H9 (cell line): ENCODE data around the gene CIDEC. TPM values are rescaled to one million over a fixed set of nuclear protein-coding genes. Genes with fewer than 3 reads are reported as not detected.

Experiments used
- DNase-seq: peaks from one replicate; pipeline ENCODE4 v3.0.0-alpha.2; 2017
- H2AFZ ChIP-seq: one replicate; pipeline ENCODE4 v1.6.1; 2013; ENCODE audit warnings: mild to moderate bottlenecking, low read length, control low read depth, moderate library complexity
- H2AK5ac ChIP-seq: 2 replicates; pipeline ENCODE4 v1.6.1; 2013; ENCODE audit warnings: low read length, control low read depth, mixed read lengths; ENCODE audit not compliant: insufficient read length
- H2BK120ac ChIP-seq: one replicate; pipeline ENCODE4 v1.6.1; 2013; ENCODE audit warnings: low read depth, mild to moderate bottlenecking, low read length, control low read depth, inconsistent platforms; ENCODE audit not compliant: poor library complexity, severe bottlenecking
- H2BK12ac ChIP-seq: 2 replicates; pipeline ENCODE4 v1.6.1; 2013; ENCODE audit warnings: low read length, control low read depth, mixed read lengths, low read depth; ENCODE audit not compliant: insufficient read length
- H2BK15ac ChIP-seq: 2 replicates; pipeline ENCODE4 v1.6.1; 2013; ENCODE audit warnings: low read depth, low read length, control low read depth
- H2BK20ac ChIP-seq: one replicate; pipeline ENCODE4 v1.6.1; 2013; ENCODE audit warnings: low read depth, mild to moderate bottlenecking, low read length, control low read depth, inconsistent platforms; ENCODE audit not compliant: poor library complexity, severe bottlenecking
- H2BK5ac ChIP-seq: 2 replicates; pipeline ENCODE4 v1.6.1; 2013; ENCODE audit warnings: low read length, control low read depth, mixed read lengths; ENCODE audit not compliant: insufficient read length
- H3K14ac ChIP-seq: 2 replicates; pipeline ENCODE4 v1.6.1; 2013; ENCODE audit warnings: low read length, control low read depth; ENCODE audit not compliant: insufficient read depth
- H3K18ac ChIP-seq: 2 replicates; pipeline ENCODE4 v1.6.1; 2013; ENCODE audit warnings: low read depth, mild to moderate bottlenecking, mixed read lengths, low read length, control low read depth; ENCODE audit not compliant: insufficient read length
- H3K23ac ChIP-seq: 2 replicates; pipeline ENCODE4 v1.6.1; 2013; ENCODE audit warnings: low read length, control low read depth, mixed read lengths, low read depth; ENCODE audit not compliant: insufficient read length
- H3K23me2 ChIP-seq: 2 replicates; pipeline ENCODE4 v1.6.1; 2013; ENCODE audit warnings: low read depth, mild to moderate bottlenecking, mixed read lengths, low read length, control low read depth; ENCODE audit not compliant: insufficient read length, poor library complexity, severe bottlenecking
- H3K27ac ChIP-seq: 2 replicates; pipeline ENCODE4 v1.5.1; 2013; ENCODE audit warnings: low read length, control low read depth, mixed read lengths, low read depth; ENCODE audit not compliant: insufficient read length
- H3K27me3 ChIP-seq: 2 replicates; pipeline ENCODE4 v1.6.1; 2013; ENCODE audit warnings: low read length, control low read depth, inconsistent platforms; ENCODE audit not compliant: insufficient read depth
- H3K4ac ChIP-seq: 2 replicates; pipeline ENCODE4 v1.6.1; 2013; ENCODE audit warnings: low read depth, mild to moderate bottlenecking, control low read depth, inconsistent platforms, low read length, moderate library complexity
- H3K4me1 ChIP-seq: 2 replicates; pipeline ENCODE4 v1.6.1; 2013; ENCODE audit warnings: low read length, control low read depth, inconsistent platforms; ENCODE audit not compliant: insufficient read depth
- H3K4me2 ChIP-seq: 2 replicates; pipeline ENCODE4 v1.6.1; 2013; ENCODE audit warnings: low read length, control low read depth, mixed read lengths; ENCODE audit not compliant: insufficient read length, insufficient read depth
- H3K56ac ChIP-seq: 2 replicates; pipeline ENCODE4 v1.6.1; 2013; ENCODE audit warnings: low read depth, mild to moderate bottlenecking, mixed read lengths, low read length, control low read depth; ENCODE audit not compliant: insufficient read length
- H3K79me1 ChIP-seq: 2 replicates; pipeline ENCODE4 v1.6.1; 2013; ENCODE audit warnings: low read depth, mild to moderate bottlenecking, moderate library complexity, low read length, control low read depth, inconsistent platforms; ENCODE audit not compliant: insufficient read depth, poor library complexity, severe bottlenecking
- H3K79me2 ChIP-seq: 2 replicates; pipeline ENCODE4 v1.6.1; 2013; ENCODE audit warnings: low read length, control low read depth, inconsistent platforms; ENCODE audit not compliant: insufficient read depth
- H3K9ac ChIP-seq: 2 replicates; pipeline ENCODE4 v1.6.1; 2013; ENCODE audit warnings: low read length, control low read depth, mixed read lengths; ENCODE audit not compliant: insufficient read length; ENCODE audit errors: extremely low read depth
- H3K9me3 ChIP-seq: one replicate; pipeline ENCODE4 v1.6.1; 2013; ENCODE audit warnings: low read depth, low read length, inconsistent platforms; ENCODE audit not compliant: control insufficient read depth
- H3T11ph ChIP-seq: one replicate; pipeline ENCODE4 v1.6.1; 2013; ENCODE audit warnings: mild to moderate bottlenecking, low read length, control low read depth, inconsistent platforms
- H4K20me1 ChIP-seq: one replicate; pipeline ENCODE4 v1.6.1; 2013; ENCODE audit not compliant: control insufficient read depth, insufficient read length, insufficient read depth
- H4K5ac ChIP-seq: 2 replicates; pipeline ENCODE4 v1.6.1; 2013; ENCODE audit warnings: low read depth, mild to moderate bottlenecking, mixed read lengths, low read length, control low read depth; ENCODE audit not compliant: insufficient read length
- H4K8ac ChIP-seq: replicated peaks from 2 replicates; pipeline ENCODE4 v1.6.1; 2013; ENCODE audit warnings: low read length, control low read depth, mixed read lengths, low read depth; ENCODE audit not compliant: insufficient read length
- H4K91ac ChIP-seq: 2 replicates; pipeline ENCODE4 v1.6.1; 2013; ENCODE audit warnings: low read depth, mild to moderate bottlenecking, moderate library complexity, mixed read lengths, low read length, control low read depth; ENCODE audit not compliant: insufficient read length
- H3K27ac Mint-ChIP-seq, 3 experiments: 2 replicates in 2 of 3; 3 replicates in 1 of 3; pipeline ENCODE4 v1.8.0; 2020 to 2021; ENCODE audit warnings: mixed read lengths in 3 of 3, mild to moderate bottlenecking in 1 of 3, moderate library complexity in 1 of 3
- H3K27me3 Mint-ChIP-seq: 2 replicates; pipeline ENCODE4 v1.8.0; 2021; ENCODE audit warnings: low read depth, mild to moderate bottlenecking, moderate library complexity, mixed read lengths
- H3K36me3 Mint-ChIP-seq, 3 experiments: 2 replicates in 2 of 3; 3 replicates in 1 of 3; pipeline ENCODE4 v1.8.0; 2020 to 2021; ENCODE audit warnings: low read depth in 3 of 3, mixed read lengths in 3 of 3; ENCODE audit not compliant: insufficient read depth in 1 of 3
- H3K4me1 Mint-ChIP-seq, 2 experiments: 2 replicates each; pipeline ENCODE4 v1.8.0; 2020; ENCODE audit warnings: mixed read lengths in 2 of 2
- H3K4me3 Mint-ChIP-seq, 2 experiments: 2 replicates in 1 of 2; 3 replicates in 1 of 2; pipeline ENCODE4 v1.8.0; 2020 to 2021; ENCODE audit warnings: mild to moderate bottlenecking in 2 of 2, mixed read lengths in 2 of 2, moderate library complexity in 1 of 2
- H3K9me3 Mint-ChIP-seq, 2 experiments: 2 replicates in 1 of 2; 3 replicates in 1 of 2; pipeline ENCODE4 v1.8.0; 2020; ENCODE audit warnings: mild to moderate bottlenecking in 2 of 2, mixed read lengths in 2 of 2, moderate library complexity in 1 of 2
- CTCF ChIP-seq: fragments of 200-600 bp; sonication (generic); conservative IDR thresholded peaks from 3 replicates; pipeline ENCODE4 v1.8.0; 2021; ENCODE audit warnings: antibody characterized with exemption, mild to moderate bottlenecking
- WGBS: extraction: QIAGEN DNeasy Blood & Tissue Kit; methylation state at CpG from one replicate; pipeline ENCODE4 v1.1.7; 2013; ENCODE audit warnings: missing lambda C conversion rate, low lambda C conversion rate, mixed read lengths; ENCODE audit not compliant: insufficient read length; ENCODE audit errors: extremely low coverage; 5-methylcytosine and 5-hydroxymethylcytosine counted together
- total RNA-seq: library from RNA; stranded (reverse); gene quantifications from 2 replicates; pipeline ENCODE4 v1.2.1, GENCODE V29; 2021

Gene CIDEC
- total RNA-seq, 1 experiment from 2014 or later = not detected

- Histone ChIP-seq H4K8ac (no peak overlapping the region), H4K91ac (no peak overlapping the region), H3K9me3 (no peaks in the 10 kb centered on the region), H2BK20ac (no peak overlapping the region), H3K4me2 (no peak overlapping the region), H3K18ac (no peak overlapping the region), H2BK120ac (no peak overlapping the region), H2BK5ac (no peak overlapping the region), H3K27me3 (no peaks in the 10 kb centered on the region; the same call in 1 of the 2 replicates), H3K79me1 (no peaks in the 10 kb centered on the region), H4K20me1 (no peaks in the 10 kb centered on the region), H3K79me2 (no peaks in the 10 kb centered on the region), H3K4ac (no peak overlapping the region), H3T11ph (no peak overlapping the region), H2AFZ (no peak overlapping the region), H4K5ac (no peak overlapping the region), H2BK12ac (no peak overlapping the region), H2AK5ac (no peak overlapping the region), H3K4me1 (peaks cover 4% of the 10 kb centered on the region; the same call in 1 of the 2 replicates), H3K23ac (no peak overlapping the region), H3K56ac (no peak overlapping the region), H3K27ac (no peak overlapping the region), H2BK15ac (no peak overlapping the region), H3K9ac (no peak overlapping the region), H3K14ac (no peak overlapping the region), H3K23me2 (peaks cover 15% of the 10 kb centered on the region)
- Mint-ChIP-seq H3K4me3 (no peak overlapping the region), H3K27me3 (peaks cover 15% of the 10 kb centered on the region), H3K36me3 (no peaks in the 10 kb centered on the region), H3K27ac (no peak overlapping the region), H3K4me1 (peaks cover 15 to 27% of the 10 kb centered on the region in 2 experiments), H3K9me3 (no peaks in the 10 kb centered on the region)
- WGBS = no CpG with 5 or more reads among the region's 8 CpGs
- DNase-seq = no peak
- TF ChIP-seq CTCF = no peak
Measured at GRCh38 chr3:9918261-9919038, 38.4 kb upstream of the CIDEC start.
